Lower leg skin (tissue), 4 donors: Measurements from ENCODE around the gene BPIFB1. TPM values are rescaled to one million over a fixed set of nuclear protein-coding genes. Genes with fewer than 3 reads are reported as not detected.

Source experiments
- DNase-seq, 2 donors: peaks; one replicate each; pipeline ENCODE4 v3.0.0-alpha.2; 2019; ENCODE audit warnings: low spot score in 2 of 2
- H3K4me3 ChIP-seq: fragments of 200-600 bp; sonication (generic); 2 replicates; pipeline ENCODE4 v1.5.1; 2017; ENCODE audit warnings: mild to moderate bottlenecking, low read depth; ENCODE audit not compliant: poor library complexity, severe bottlenecking
- CTCF ChIP-seq, 3 donors: fragments of 450-650 bp; IDR thresholded peaks; one replicate each; pipeline ENCODE4 v1.5.1; 2016; ENCODE audit warnings: antibody characterized with exemption in 3 of 3, mild to moderate bottlenecking in 3 of 3, moderate library complexity in 2 of 3
- POLR2A ChIP-seq, 2 donors: fragments of 450-650 bp; IDR thresholded peaks; one replicate each; pipeline ENCODE4 v1.6.1; 2016 to 2017; ENCODE audit warnings: antibody characterized with exemption in 2 of 2, mild to moderate bottlenecking in 1 of 2, moderate library complexity in 1 of 2
- WGBS, 2 donors: methylation state at CpG; one replicate each; pipeline ENCODE4 v1.1.5; 2018; 5-methylcytosine and 5-hydroxymethylcytosine counted together
- intact Hi-C: fragments of 100-400 bp; cut with DNase I; formaldehyde crosslinking; loops from one replicate; pipeline ENCODE4 v1.15.0; 2023; ENCODE audit warnings: low total_unique reads
- total RNA-seq, 4 donors: library from RNA; depleted of rRNA; stranded (reverse); fragments of >200 nt; gene quantifications; one replicate each; pipeline ENCODE4 v1.1.0, GENCODE V29; 2016

The BPIFB1 gene
- total RNA-seq, 4 donors from 2014 or later = not detected

- WGBS, 2 donors = 87 to 91% methylated on average over 8 of the region's 8 CpGs
- intact Hi-C loops = no loop called here
- H3K4me3 ChIP-seq = no peak overlapping the region
- DNase-seq = no peak
- TF ChIP-seq POLR2A (IDR thresholded peaks at IDR 0.05) = no peak
- TF ChIP-seq CTCF (IDR thresholded peaks at IDR 0.05) = no peak
Measured at GRCh38 chr20:33282196-33282934, 649 bp upstream of the BPIFB1 start.

- WGBS, 2 donors = 53 to 58% methylated on average over 4 of the region's 4 CpGs
- intact Hi-C loops = no loop called here
- TF ChIP-seq CTCF (IDR thresholded peaks at IDR 0.05) = no peak
- no peak for TF ChIP-seq POLR2A (IDR thresholded peaks at IDR 0.05)
- DNase-seq = no peak
- H3K4me3 ChIP-seq = no peak overlapping the region
Measured at GRCh38 chr20:33284284-33284683, 1.3 kb downstream of the BPIFB1 start.

- no peak for DNase-seq
- intact Hi-C loops = no loop called here
- 67 to 68% methylated on average over 2 of the region's 2 CpGs for WGBS, 2 donors
- no peak for TF ChIP-seq POLR2A (IDR thresholded peaks at IDR 0.05)
- TF ChIP-seq CTCF (IDR thresholded peaks at IDR 0.05) = no peak
- H3K4me3 ChIP-seq = no peak overlapping the region
Measured at GRCh38 chr20:33284937-33285336, 1.9 kb downstream of the BPIFB1 start.

GRCh38 chr20:33285861-33286495 lies 3.0 kb downstream of the BPIFB1 start:
- intact Hi-C loops = no loop called here
- 62% methylated on average over 10 of the region's 10 CpGs for WGBS, 2 donors
- no peak overlapping the region for H3K4me3 ChIP-seq
- DNase-seq = no peak
- TF ChIP-seq POLR2A (IDR thresholded peaks at IDR 0.05) = no peak

GRCh38 chr20:33287884-33288283 lies 4.9 kb downstream of the BPIFB1 start:
- no peak for DNase-seq
- no peak overlapping the region for H3K4me3 ChIP-seq
- intact Hi-C loops = no loop called here
- no peak for TF ChIP-seq CTCF (IDR thresholded peaks at IDR 0.05)
- no peak for TF ChIP-seq POLR2A (IDR thresholded peaks at IDR 0.05)

DNA sequence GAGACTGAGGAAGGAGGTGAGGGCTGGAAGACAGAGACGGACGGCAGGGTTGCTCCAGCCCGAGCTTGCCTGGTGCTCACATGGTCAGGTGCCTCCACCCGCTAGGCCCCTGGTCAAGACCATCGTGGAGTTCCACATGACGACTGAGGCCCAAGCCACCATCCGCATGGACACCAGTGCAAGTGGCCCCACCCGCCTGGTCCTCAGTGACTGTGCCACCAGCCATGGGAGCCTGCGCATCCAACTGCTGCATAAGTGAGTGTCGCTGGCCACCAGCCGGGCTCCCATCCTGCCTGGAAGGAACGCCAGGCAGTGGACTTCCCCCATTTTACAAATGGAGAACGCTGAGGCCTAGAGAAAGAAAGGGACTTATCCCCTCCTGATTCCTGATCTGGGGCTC lies 7.8 kb downstream of the BPIFB1 start:
- no peak for TF ChIP-seq CTCF (IDR thresholded peaks at IDR 0.05)
- no peak for TF ChIP-seq POLR2A (IDR thresholded peaks at IDR 0.05)
- WGBS, 2 donors = 92% methylated on average over 12 to 13 of the region's 13 CpGs
- no peak overlapping the region for H3K4me3 ChIP-seq
- DNase-seq = no peak
- intact Hi-C loops = no loop called here
